Ishikawa (cell line): ENCODE results near the gene AUP1.

Experiments used
- CEBPB ChIP-seq: IDR thresholded peaks from 2 replicates; pipeline ENCODE4 v1.6.1; 2012
- CREB1 ChIP-seq: IDR thresholded peaks from 2 replicates; pipeline ENCODE4 v1.6.1; 2012; ENCODE audit warnings: low read depth
- EGR1 ChIP-seq: IDR thresholded peaks from 2 replicates; pipeline ENCODE4 v1.6.1; 2012
- EP300 ChIP-seq: IDR thresholded peaks from 2 replicates; pipeline ENCODE4 v1.6.1; 2012; ENCODE audit warnings: borderline replicate concordance
- FOXM1 ChIP-seq: IDR thresholded peaks from 2 replicates; pipeline ENCODE4 v1.6.1; 2012; ENCODE audit warnings: low read depth, borderline replicate concordance
- MAX ChIP-seq: IDR thresholded peaks from 2 replicates; pipeline ENCODE4 v1.6.1; 2012
- NFIC ChIP-seq: IDR thresholded peaks from 2 replicates; pipeline ENCODE4 v1.6.1; 2012
- RAD21 ChIP-seq: IDR thresholded peaks from 2 replicates; pipeline ENCODE4 v1.6.1; 2012; ENCODE audit warnings: low read depth
- REST ChIP-seq: IDR thresholded peaks from 2 replicates; pipeline ENCODE4 v1.6.1; 2012; ENCODE audit warnings: low read depth, mild to moderate bottlenecking
- TAF1 ChIP-seq: IDR thresholded peaks from 2 replicates; pipeline ENCODE4 v1.6.1; 2012; ENCODE audit warnings: low read depth, mild to moderate bottlenecking
- TCF12 ChIP-seq: IDR thresholded peaks from 2 replicates; pipeline ENCODE4 v1.6.1; 2012; ENCODE audit warnings: low read depth
- TEAD4 ChIP-seq: IDR thresholded peaks from 2 replicates; pipeline ENCODE4 v1.6.1; 2012
- USF1 ChIP-seq: IDR thresholded peaks from 2 replicates; pipeline ENCODE4 v1.6.1; 2012
- YY1 ChIP-seq: IDR thresholded peaks from 2 replicates; pipeline ENCODE4 v1.6.1; 2012; ENCODE audit warnings: low read depth
- ZBTB7A ChIP-seq: IDR thresholded peaks from 2 replicates; pipeline ENCODE4 v1.6.1; 2012; ENCODE audit warnings: low read depth

Gene AUP1

GRCh38 chr2:74529357-74530238 lies at the start of gene AUP1, which contains the start of gene HTRA2:
Gene AUP1 (minus strand): TSS chr2:74529706. CDS start chr2:74529629, 77 bp downstream.
Gene HTRA2 (plus strand): TSS chr2:74529933. CDS start chr2:74530007, 74 bp downstream.
- TF ChIP-seq RAD21 (no peak), TCF12 (peak; percentile 55; the same call in 1 of the 2 replicates), YY1 (peak; percentile 96), MAX (peak; percentile 81), NFIC (peak; percentile 45; the same call in 1 of the 2 replicates), CREB1 (no peak; the same call in none of the 2 replicates), TAF1 (peak; percentile 99), REST (0 out of 2 replicates have a peak, but pooled peaks have one; percentile 30), CEBPB (no peak), EGR1 (0 out of 2 replicates have a peak, but pooled peaks have one; percentile 36), ZBTB7A (peak; percentile 94), USF1 (peak; percentile 29), TEAD4 (peak; percentile 69), EP300 (no peak; the same call in 1 of the 2 replicates), FOXM1 (no peak)

- TF ChIP-seq TCF12 (no peak), MAX (no peak), TEAD4 (no peak), TAF1 (no peak), NFIC (no peak), ZBTB7A (no peak), EGR1 (no peak), CEBPB (no peak), YY1 (no peak), USF1 (no peak), CREB1 (no peak), FOXM1 (no peak)
Observed at GRCh38 chr2:74578408-74578807, 48.9 kb upstream of the AUP1 start.

- no peak for TF ChIP-seq ZBTB7A
- no peak for TF ChIP-seq TEAD4
- TF ChIP-seq NFIC = no peak
- no peak for TF ChIP-seq USF1
- no peak for TF ChIP-seq RAD21
- TF ChIP-seq CEBPB = no peak
- no peak for TF ChIP-seq MAX
- no peak for TF ChIP-seq EGR1
- TF ChIP-seq FOXM1 = no peak
- no peak for TF ChIP-seq EP300
- no peak for TF ChIP-seq YY1
- no peak for TF ChIP-seq TCF12
- no peak for TF ChIP-seq REST
- TF ChIP-seq CREB1 = no peak
- TF ChIP-seq TAF1 = no peak
Observed at GRCh38 chr2:74577448-74577847, 47.9 kb upstream of the AUP1 start.

- TF ChIP-seq YY1 (no peak), EP300 (no peak), NFIC (no peak), TCF12 (no peak), USF1 (no peak), RAD21 (no peak), FOXM1 (no peak), EGR1 (no peak), TEAD4 (no peak), ZBTB7A (no peak)
Observed at GRCh38 chr2:74576863-74577229, 47.3 kb upstream of the AUP1 start.
